H1 (cell line): ENCODE measurements around the gene UFD1. TPM values are rescaled to one million over a fixed set of nuclear protein-coding genes. Genes with fewer than 3 reads are reported as not detected.

ENCODE experiments used
- CTCF ChIA-PET: fragments of 300-600 bp; sonication (Branson Sonifier 250); formaldehyde crosslinking; loops from one replicate; lab custom pipeline; 2021; ENCODE audit not compliant: partially characterized antibody; lab: Charles Lee
- POLR2A ChIA-PET: fragments of 300-600 bp; sonication (Branson Sonifier 250); formaldehyde crosslinking; loops from one replicate; lab custom pipeline; 2021; ENCODE audit warnings: inconsistent platforms; ENCODE audit not compliant: partially characterized antibody; lab: Charles Lee
- DNase-seq, 2 experiments: peaks; one replicate each; pipeline versions ENCODE4 v3.0.0 to v3.0.0-alpha.2; 2010 to 2022; ENCODE audit warnings: low spot score in 2 of 2, low read depth in 1 of 2, mixed read lengths in 1 of 2
- FAIRE-seq: peaks from 2 replicates; lab custom pipeline; 2011; peaks lifted over from hg19 to GRCh38; lab: Jason Lieb, UNC
- H2AFZ ChIP-seq: 2 replicates; pipeline ENCODE4 v1.8.1; 2012; ENCODE audit warnings: low read length, inconsistent platforms
- H2AK5ac ChIP-seq: 2 replicates; pipeline ENCODE4 v1.6.1; 2013; ENCODE audit warnings: low read depth, low read length
- H2BK120ac ChIP-seq: replicated peaks from 2 replicates; pipeline ENCODE3; 2013; ENCODE audit warnings: low read depth, low read length, inconsistent platforms
- H2BK12ac ChIP-seq: 2 replicates; pipeline ENCODE4 v1.6.1; 2013; ENCODE audit warnings: low read depth, low read length
- H2BK15ac ChIP-seq: 2 replicates; pipeline ENCODE4 v1.6.1; 2013; ENCODE audit warnings: low read length
- H2BK20ac ChIP-seq: 2 replicates; pipeline ENCODE4 v1.6.1; 2013; ENCODE audit warnings: low read length
- H2BK5ac ChIP-seq: 2 replicates; pipeline ENCODE4 v1.6.1; 2013; ENCODE audit warnings: low read depth, low read length
- H3K14ac ChIP-seq: 2 replicates; pipeline ENCODE4 v1.6.1; 2013; ENCODE audit warnings: inconsistent platforms; ENCODE audit not compliant: insufficient read length
- H3K18ac ChIP-seq: 2 replicates; pipeline ENCODE4 v1.6.1; 2013; ENCODE audit warnings: low read length; ENCODE audit errors: extremely low read depth
- H3K23ac ChIP-seq: 2 replicates; pipeline ENCODE4 v1.6.1; 2013; ENCODE audit warnings: inconsistent platforms; ENCODE audit not compliant: insufficient read length
- H3K23me2 ChIP-seq: 2 replicates; pipeline ENCODE4 v1.6.1; 2013; ENCODE audit warnings: low read depth, low read length
- H3K27ac ChIP-seq: 2 replicates; pipeline ENCODE4 v1.6.1; 2011; ENCODE audit warnings: low read depth, low read length, inconsistent platforms
- H3K27me3 ChIP-seq, 4 experiments: replicated peaks in 1 of 4; 1 replicate in 1 of 4; 2 replicates in 3 of 4; pipeline versions ENCODE4 v1.6.1 to v1.8.1; 2011 to 2013; ENCODE audit warnings: low read length in 3 of 4, mild to moderate bottlenecking in 3 of 4, inconsistent platforms in 2 of 4, mixed read lengths in 2 of 4, moderate library complexity in 1 of 4; ENCODE audit not compliant: control insufficient read depth in 3 of 4, insufficient read depth in 3 of 4; ENCODE audit errors: extremely low read depth in 1 of 4
- H3K36me3 ChIP-seq, 4 experiments: 2 replicates each; pipeline versions ENCODE4 v1.6.1 to v1.8.1; 2011 to 2013; ENCODE audit warnings: mild to moderate bottlenecking in 4 of 4, low read length in 3 of 4, moderate library complexity in 2 of 4, control low read depth in 1 of 4, inconsistent platforms in 1 of 4; ENCODE audit not compliant: insufficient read depth in 4 of 4, control insufficient read depth in 2 of 4
- H3K4ac ChIP-seq: replicated peaks from 2 replicates; pipeline ENCODE3; 2013; ENCODE audit warnings: low read length, low read depth, mixed read lengths, inconsistent platforms; ENCODE audit not compliant: insufficient read length
- H3K4me1 ChIP-seq, 4 experiments: replicated peaks in 1 of 4; 1 replicate in 1 of 4; 2 replicates in 3 of 4; pipeline versions ENCODE4 v1.6.1 to v1.8.1; 2011 to 2013; ENCODE audit warnings: low read length in 3 of 4, inconsistent platforms in 2 of 4, mixed read lengths in 1 of 4; ENCODE audit not compliant: insufficient read depth in 4 of 4, control insufficient read depth in 3 of 4
- H3K4me2 ChIP-seq, 2 experiments: 2 replicates each; pipeline versions ENCODE4 v1.6.1 to v1.8.1; 2011 to 2013; ENCODE audit warnings: low read depth in 2 of 2, low read length in 2 of 2, control low read depth in 1 of 2, inconsistent platforms in 1 of 2, mild to moderate bottlenecking in 1 of 2; ENCODE audit not compliant: insufficient read depth in 1 of 2
- H3K4me3 ChIP-seq, 4 experiments: fragments of 200-600, 300-600 bp in 1 of 4; sonication (generic), shearing (Covaris generic), sonication (Bioruptor Twin) in 1 of 4; 2 replicates each; pipeline versions ENCODE4 v1.5.1 to v1.8.1; 2011 to 2016; ENCODE audit warnings: low read length in 4 of 4, low read depth in 3 of 4, control low read depth in 2 of 4, inconsistent platforms in 2 of 4, mild to moderate bottlenecking in 2 of 4, mixed read lengths in 1 of 4, moderate library complexity in 1 of 4; ENCODE audit not compliant: insufficient read depth in 2 of 4; ENCODE audit errors: extremely low read depth in 1 of 4
- H3K56ac ChIP-seq: replicated peaks from 2 replicates; pipeline ENCODE3; 2013; ENCODE audit warnings: low read depth, mild to moderate bottlenecking, mixed read lengths, low read length, inconsistent platforms; ENCODE audit not compliant: insufficient read length
- H3K79me1 ChIP-seq: 2 replicates; pipeline ENCODE4 v1.6.1; 2013; ENCODE audit warnings: low read depth, low read length, control low read depth
- H3K79me2 ChIP-seq, 2 experiments: 2 replicates each; pipeline versions ENCODE4 v1.6.1 to v1.8.1; 2012 to 2013; ENCODE audit warnings: low read length in 2 of 2, mild to moderate bottlenecking in 2 of 2, inconsistent platforms in 1 of 2; ENCODE audit not compliant: insufficient read depth in 2 of 2, control insufficient read depth in 1 of 2
- H3K9ac ChIP-seq, 4 experiments: replicated peaks in 1 of 4; 1 replicate in 1 of 4; 2 replicates in 3 of 4; pipeline versions ENCODE4 v1.6.1 to v1.8.1; 2011 to 2013; ENCODE audit warnings: low read depth in 3 of 4, low read length in 3 of 4, control low read depth in 2 of 4, mild to moderate bottlenecking in 2 of 4, moderate library complexity in 2 of 4, inconsistent platforms in 1 of 4; ENCODE audit errors: extremely low read depth in 1 of 4
- H3K9me3 ChIP-seq, 2 experiments: 2 replicates each; pipeline versions ENCODE4 v1.6.1 to v1.8.1; 2012 to 2013; ENCODE audit warnings: mild to moderate bottlenecking in 2 of 2, moderate library complexity in 2 of 2, control low read depth in 1 of 2, inconsistent platforms in 1 of 2, low read depth in 1 of 2, low read length in 1 of 2, mixed read lengths in 1 of 2; ENCODE audit not compliant: insufficient read depth in 2 of 2
- H4K20me1 ChIP-seq, 2 experiments: replicated peaks in 1 of 2; 2 replicates each; pipeline versions ENCODE3 to v1.8.1; 2011 to 2013; ENCODE audit warnings: inconsistent platforms in 2 of 2, low read length in 2 of 2, mild to moderate bottlenecking in 1 of 2; ENCODE audit not compliant: insufficient read depth in 2 of 2, control insufficient read depth in 1 of 2
- H4K5ac ChIP-seq: 2 replicates; pipeline ENCODE4 v1.6.1; 2013; ENCODE audit warnings: low read length, low read depth, mixed read lengths, inconsistent platforms; ENCODE audit not compliant: insufficient read length
- H4K8ac ChIP-seq: 2 replicates; pipeline ENCODE4 v1.8.0; 2013; ENCODE audit warnings: mild to moderate bottlenecking, moderate library complexity, low read length, inconsistent platforms; ENCODE audit not compliant: insufficient read depth; ENCODE audit errors: extremely low read depth
- H4K91ac ChIP-seq: replicated peaks from 2 replicates; pipeline ENCODE3; 2013; ENCODE audit warnings: low read length, mixed read lengths, inconsistent platforms; ENCODE audit not compliant: insufficient read length
- BRCA1 ChIP-seq: IDR thresholded peaks from 2 replicates; pipeline ENCODE4 v1.6.1; 2012; ENCODE audit warnings: low read depth, low read length, improper control_type of control experiment
- CBX8 ChIP-seq: fragments of 300-800, 300-1000 bp; sonication (generic); IDR thresholded peaks from 2 replicates; pipeline ENCODE4 v1.7.1; 2016; ENCODE audit warnings: low read depth, low read length, borderline replicate concordance
- CHD1 ChIP-seq: IDR thresholded peaks from 2 replicates; pipeline ENCODE4 v1.6.1; 2012; ENCODE audit warnings: low read depth, low read length, improper control_type of control experiment
- CTBP2 ChIP-seq: IDR thresholded peaks from 2 replicates; pipeline ENCODE4 v1.7.0; 2011; ENCODE audit warnings: borderline replicate concordance, mild to moderate bottlenecking, moderate library complexity, mixed read lengths, low read length; ENCODE audit not compliant: insufficient read depth, insufficient read length
- FOSL1 ChIP-seq: IDR thresholded peaks from 2 replicates; pipeline ENCODE4 v1.6.1; 2011; ENCODE audit warnings: mild to moderate bottlenecking, low read depth, low read length, moderate library complexity; ENCODE audit not compliant: insufficient read depth
- GTF2F1 ChIP-seq: IDR thresholded peaks from 2 replicates; pipeline ENCODE4 v1.6.1; 2012; ENCODE audit warnings: low read depth, low read length, improper control_type of control experiment, borderline replicate concordance
- KDM1A ChIP-seq: fragments of 200-600, 300-600 bp; sonication (generic); IDR thresholded peaks from 2 replicates; pipeline ENCODE4 v1.7.1; 2016; ENCODE audit warnings: mild to moderate bottlenecking, low read length, borderline replicate concordance
- NANOG ChIP-seq: IDR thresholded peaks from 2 replicates; pipeline ENCODE4 v1.6.1; 2011; ENCODE audit warnings: low read length, low read depth, mild to moderate bottlenecking, inconsistent platforms; ENCODE audit not compliant: insufficient read depth, poor library complexity, severe bottlenecking
- RBBP5 ChIP-seq: IDR thresholded peaks from 2 replicates; pipeline ENCODE4 v1.7.1; 2012; ENCODE audit warnings: low read depth, mild to moderate bottlenecking, inconsistent platforms, low read length, moderate library complexity, borderline replicate concordance
- SIX5 ChIP-seq: IDR thresholded peaks from 2 replicates; pipeline ENCODE4 v1.6.1; 2011; ENCODE audit warnings: mild to moderate bottlenecking, low read depth, low read length
- WGBS, 2 experiments: shearing (Covaris generic) in 1 of 2; methylation state at CpG; one replicate each; pipeline versions ENCODE4 v1.1.6 to v1.1.7; 2013 to 2015; ENCODE audit warnings: low lambda C conversion rate in 2 of 2, mixed read lengths in 2 of 2, inconsistent platforms in 1 of 2, low coverage in 1 of 2, missing lambda C conversion rate in 1 of 2; ENCODE audit not compliant: insufficient replicate concordance in 2 of 2, insufficient coverage in 1 of 2, insufficient read length in 1 of 2; ENCODE audit errors: extremely low coverage in 1 of 2, missing lambda C conversion rate in 1 of 2; 5-methylcytosine and 5-hydroxymethylcytosine counted together
- polyA plus RNA-seq, 7 experiments: library from polyadenylated mRNA; depleted of rRNA in 3 of 7; stranded (reverse) in 5 of 7; unstranded in 2 of 7; fragments of >200 nt in 5 of 7; fragments of 200-250 nt in 2 of 7; gene quantifications; 1 replicate in 5 of 7; 2 replicates in 1 of 7; 4 replicates in 1 of 7; pipeline versions ENCODE4 v1.2.1 to v1.2.3, GENCODE V29; 2011 to 2013; ENCODE audit warnings: missing spikeins in 2 of 7, mixed read lengths in 2 of 7
- total RNA-seq: library from RNA; stranded (reverse); fragmentation: NEBNext Ultra II Directional; extraction: Animal tissue kit (Norgen Biotek cat#: 25700); gene quantifications from 2 replicates; pipeline ENCODE4 v1.2.1, GENCODE V29; 2021
- TF ChIP-seq, protein P1 (sequence below): IDR thresholded peaks from 2 replicates; pipeline ENCODE4 v1.6.1; 2011; ENCODE audit warnings: low read length, improper control_type of control experiment

The UFD1 gene
- total and polyA plus RNA-seq, 2 of the 8 experiments (the other 6 are each of a cell fraction or from before 2014, with no cell fraction given), result 74.6 to 116 TPM

DNA sequence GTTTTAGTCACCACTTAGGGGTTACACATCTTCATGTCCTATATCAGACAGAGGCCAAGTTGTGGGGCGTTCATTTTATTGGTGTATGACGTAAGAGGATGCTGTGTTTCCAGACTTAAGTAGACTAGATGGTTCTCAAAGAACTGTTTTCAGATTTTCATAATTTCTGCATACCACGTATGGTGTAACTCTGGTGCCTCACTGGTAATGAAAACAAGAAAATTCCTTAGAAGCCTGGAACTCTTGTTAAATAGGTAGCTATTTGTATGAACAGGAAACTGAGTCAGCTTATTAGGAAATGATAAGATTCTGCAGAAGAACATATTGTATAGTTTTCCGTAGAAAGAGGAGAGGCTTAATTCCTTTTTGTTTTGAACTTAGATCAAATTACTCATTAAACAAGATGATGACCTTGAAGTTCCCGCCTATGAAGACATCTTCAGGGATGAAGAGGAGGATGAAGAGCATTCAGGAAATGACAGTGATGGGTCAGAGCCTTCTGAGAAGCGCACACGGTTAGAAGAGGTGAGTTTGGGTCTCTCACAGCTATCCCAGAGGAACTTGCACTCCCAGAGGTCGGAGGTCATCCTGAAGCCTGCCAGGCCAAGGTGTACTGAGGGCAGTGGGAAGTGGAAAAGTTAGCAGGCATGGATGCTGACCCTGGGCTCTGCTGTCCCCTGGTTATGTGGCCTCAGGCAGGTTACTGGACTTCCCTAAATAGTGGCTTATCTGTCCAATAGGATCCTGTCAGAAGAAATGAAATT, 4.7 kb upstream of the UFD1 start:
- Histone ChIP-seq H2BK20ac (no peak overlapping the region), H3K23me2 (peaks cover 6% of the 10 kb centered on the region), H3K56ac (no peak overlapping the region), H2BK15ac (no peak overlapping the region), H4K91ac (no peak overlapping the region), H3K27ac (no peak overlapping the region), H3K9me3 (no peaks in the 10 kb centered on the region), H3K36me3 (peaks cover 22 to 50% (median 34%) of the 10 kb centered on the region in 4 experiments), H3K27me3 (no peaks in the 10 kb centered on the region), H3K79me1 (no peaks in the 10 kb centered on the region), H2AK5ac (no peak overlapping the region), H2BK12ac (no peak overlapping the region), H2BK5ac (no peak overlapping the region), H3K4me3 (no peak overlapping the region), H3K18ac (no peak overlapping the region), H4K8ac (no peak overlapping the region), H3K4ac (no peak overlapping the region), H3K14ac (no peak overlapping the region), H3K9ac (no peak overlapping the region), H3K4me1 (peaks cover 0 to 4% (median 0%) of the 10 kb centered on the region in 4 experiments; a peak in 1 of 7 replicates), H3K79me2 (peaks cover 0 to 14% of the 10 kb centered on the region in 2 experiments; a peak in 3 of 4 replicates), H2BK120ac (no peak overlapping the region), H4K20me1 (peaks cover 3% of the 10 kb centered on the region in 2 experiments), H3K4me2 (no peak overlapping the region), H3K23ac (no peak overlapping the region), H2AFZ (no peak overlapping the region), H4K5ac (no peak overlapping the region)
- ChIA-PET POLR2A (interaction anchor here (1.0 to 1.7 kb wide), 3 partner anchors 14 to 79 kb away, joined by 3 read pairs; no protein-coding TSS in a partner anchor), CTCF (interaction anchor here (0.9 to 3.2 kb wide), 3 partner anchors 10 to 193 kb away, joined by 3 to 15 read pairs (median 5); no protein-coding TSS in a partner anchor)
- no peak for FAIRE-seq
- 89% methylated on average over 8 of the region's 8 CpGs; no CpG with 5 or more reads in 1 of the 2 experiments for WGBS, 2 experiments
- no peak for DNase-seq
- TF ChIP-seq CHD1, result no peak
- no peak for TF ChIP-seq RBBP5
- TF ChIP-seq CBX8, result no peak
- TF ChIP-seq BRCA1, result no peak
- TF ChIP-seq GTF2F1, result no peak
- TF ChIP-seq KDM1A, result no peak
- TF ChIP-seq NANOG, result no peak
- no peak for TF ChIP-seq FOSL1
- TF ChIP-seq, protein P1, sequence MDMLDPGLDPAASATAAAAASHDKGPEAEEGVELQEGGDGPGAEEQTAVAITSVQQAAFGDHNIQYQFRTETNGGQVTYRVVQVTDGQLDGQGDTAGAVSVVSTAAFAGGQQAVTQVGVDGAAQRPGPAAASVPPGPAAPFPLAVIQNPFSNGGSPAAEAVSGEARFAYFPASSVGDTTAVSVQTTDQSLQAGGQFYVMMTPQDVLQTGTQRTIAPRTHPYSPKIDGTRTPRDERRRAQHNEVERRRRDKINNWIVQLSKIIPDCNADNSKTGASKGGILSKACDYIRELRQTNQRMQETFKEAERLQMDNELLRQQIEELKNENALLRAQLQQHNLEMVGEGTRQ, result no peak
- no peak for TF ChIP-seq CTBP2
- no peak for TF ChIP-seq SIX5
